Lower leg skin (tissue), 3 donors: ENCODE data around the gene MPHOSPH10.

Experiments
- POLR2A ChIP-seq, 2 donors: fragments of 450-650 bp; IDR thresholded peaks; one replicate each; pipeline ENCODE4 v1.6.1; 2016 to 2017; ENCODE audit warnings: antibody characterized with exemption in 2 of 2, mild to moderate bottlenecking in 1 of 2, moderate library complexity in 1 of 2
- TF ChIP-seq, protein P1 (sequence below), 3 donors: fragments of 450-650 bp; IDR thresholded peaks; one replicate each; pipeline ENCODE4 v1.5.1; 2016; ENCODE audit warnings: antibody characterized with exemption in 3 of 3, mild to moderate bottlenecking in 3 of 3, moderate library complexity in 2 of 3

DNA sequence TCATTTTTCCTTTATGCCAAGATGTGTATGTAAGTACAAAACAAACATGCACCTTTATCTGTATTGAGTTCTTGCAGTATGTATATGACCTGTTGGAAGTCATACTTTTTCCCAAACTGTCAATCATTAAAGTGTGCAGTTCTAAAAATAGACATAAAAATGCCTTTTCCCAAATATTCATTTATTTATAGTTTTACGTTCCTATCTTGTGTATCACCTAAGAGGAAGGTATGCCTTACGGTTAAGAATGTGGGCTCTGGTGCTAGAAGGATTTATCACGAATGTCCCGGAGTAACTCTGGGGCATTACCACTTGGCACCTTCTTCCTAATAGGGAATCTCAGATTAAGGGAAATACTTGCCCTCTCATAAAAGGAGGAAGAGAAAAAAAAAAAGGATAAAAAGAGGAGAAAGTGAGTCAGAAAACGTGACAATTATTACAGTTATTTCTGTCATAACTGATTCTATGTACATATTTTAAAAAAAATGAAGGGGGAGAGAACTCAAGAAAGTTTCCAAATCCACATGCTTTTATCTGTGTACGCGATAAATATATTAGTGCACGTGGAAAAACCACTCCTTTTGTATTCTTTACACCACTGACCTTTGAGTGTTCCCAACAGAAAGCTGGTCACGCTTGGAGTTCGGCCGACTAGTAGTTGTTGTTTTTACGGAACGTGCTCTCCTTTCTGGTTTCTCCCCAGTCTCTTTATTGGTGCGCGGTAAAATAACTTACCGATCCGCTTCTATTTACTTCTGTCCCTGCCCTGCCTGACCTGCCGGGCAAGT is 1.1 kb upstream of the MPHOSPH10 start:
- TF ChIP-seq, protein P1, sequence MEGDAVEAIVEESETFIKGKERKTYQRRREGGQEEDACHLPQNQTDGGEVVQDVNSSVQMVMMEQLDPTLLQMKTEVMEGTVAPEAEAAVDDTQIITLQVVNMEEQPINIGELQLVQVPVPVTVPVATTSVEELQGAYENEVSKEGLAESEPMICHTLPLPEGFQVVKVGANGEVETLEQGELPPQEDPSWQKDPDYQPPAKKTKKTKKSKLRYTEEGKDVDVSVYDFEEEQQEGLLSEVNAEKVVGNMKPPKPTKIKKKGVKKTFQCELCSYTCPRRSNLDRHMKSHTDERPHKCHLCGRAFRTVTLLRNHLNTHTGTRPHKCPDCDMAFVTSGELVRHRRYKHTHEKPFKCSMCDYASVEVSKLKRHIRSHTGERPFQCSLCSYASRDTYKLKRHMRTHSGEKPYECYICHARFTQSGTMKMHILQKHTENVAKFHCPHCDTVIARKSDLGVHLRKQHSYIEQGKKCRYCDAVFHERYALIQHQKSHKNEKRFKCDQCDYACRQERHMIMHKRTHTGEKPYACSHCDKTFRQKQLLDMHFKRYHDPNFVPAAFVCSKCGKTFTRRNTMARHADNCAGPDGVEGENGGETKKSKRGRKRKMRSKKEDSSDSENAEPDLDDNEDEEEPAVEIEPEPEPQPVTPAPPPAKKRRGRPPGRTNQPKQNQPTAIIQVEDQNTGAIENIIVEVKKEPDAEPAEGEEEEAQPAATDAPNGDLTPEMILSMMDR (IDR thresholded peaks at IDR 0.05): no peak
- TF ChIP-seq POLR2A (IDR thresholded peaks at IDR 0.05): no peak
